ENCODE results near the gene COL18A1.

GRCh38 chr21:45502006-45502345, 97.0 kb downstream of the COL18A1 start:
- no peak for TF ChIP-seq CTCF (IDR thresholded peaks at IDR 0.05)
- no peak for TF ChIP-seq EZH2 (IDR thresholded peaks at IDR 0.05; ENCODE audit: borderline replicate concordance, insufficient read depth, low read depth, low read length, poor library complexity, severe bottlenecking)
